GM12878 (cell line): ENCODE results near the gene ERN1. TPM values are rescaled to one million over a fixed set of nuclear protein-coding genes. Genes with fewer than 3 reads are reported as not detected.

Experiments
- CHD1 ChIP-seq: IDR thresholded peaks from 2 replicates; pipeline ENCODE4 v1.6.1; 2012; ENCODE audit warnings: low read depth, low read length, improper control_type of control experiment
- CREM ChIP-seq: IDR thresholded peaks from 2 replicates; pipeline ENCODE4 v1.6.1; 2014; ENCODE audit warnings: antibody characterized with exemption, low read depth
- FOS ChIP-seq: IDR thresholded peaks from 3 replicates; pipeline ENCODE4 v1.6.1; 2011; ENCODE audit warnings: borderline replicate concordance; ENCODE audit not compliant: insufficient read length; ENCODE audit errors: extremely low read depth
- HDAC2 ChIP-seq: fragments of 200-600 bp; sonication (generic); IDR thresholded peaks from 2 replicates; pipeline ENCODE4 v1.6.1; 2017
- MEF2A ChIP-seq: IDR thresholded peaks from 2 replicates; pipeline ENCODE4 v1.6.1; 2011; ENCODE audit warnings: low read depth, mild to moderate bottlenecking, low read length, moderate library complexity; ENCODE audit not compliant: insufficient read depth
- PAX8 ChIP-seq: fragments of 450-650 bp; IDR thresholded peaks from 2 replicates; pipeline ENCODE4 v1.6.1; 2017; ENCODE audit warnings: mild to moderate bottlenecking, moderate library complexity
- RB1 ChIP-seq: fragments of 450-650 bp; formaldehyde crosslinking; IDR thresholded peaks from 2 replicates; pipeline ENCODE4 v1.6.1; 2017; ENCODE audit warnings: mild to moderate bottlenecking, borderline replicate concordance
- SIN3A ChIP-seq: IDR thresholded peaks from 2 replicates; pipeline ENCODE4 v1.6.1; 2012; ENCODE audit warnings: low read depth, low read length, improper control_type of control experiment
- SIX5 ChIP-seq: IDR thresholded peaks from 2 replicates; pipeline ENCODE4 v1.6.1; 2011; ENCODE audit warnings: mild to moderate bottlenecking, low read depth, low read length, moderate library complexity; ENCODE audit not compliant: severe bottlenecking
- SMAD1 ChIP-seq: fragments of 450-650 bp; IDR thresholded peaks from 2 replicates; pipeline ENCODE4 v1.6.1; 2018; ENCODE audit warnings: mild to moderate bottlenecking, low read depth; ENCODE audit not compliant: partially characterized antibody
- SMARCA5 ChIP-seq: fragments of 450-650 bp; IDR thresholded peaks from 2 replicates; pipeline ENCODE4 v1.6.1; 2017; ENCODE audit warnings: mild to moderate bottlenecking
- TBL1XR1 ChIP-seq: IDR thresholded peaks from 2 replicates; pipeline ENCODE4 v1.6.1; 2012; ENCODE audit warnings: low read depth, low read length, improper control_type of control experiment
- TCF7 ChIP-seq: IDR thresholded peaks from 2 replicates; pipeline ENCODE4 v1.6.1; 2014; ENCODE audit warnings: antibody characterized with exemption, borderline replicate concordance
- ZSCAN29 ChIP-seq: fragments of 450-650 bp; IDR thresholded peaks from 2 replicates; pipeline ENCODE4 v1.6.1; 2017; ENCODE audit warnings: mild to moderate bottlenecking, moderate library complexity
- polyA plus RNA-seq, 11 experiments: library from polyadenylated mRNA; depleted of rRNA in 4 of 11; unstranded in 6 of 11; stranded (reverse) in 5 of 11; fragments of >200 nt; fragmentation: Nextera tagmentation in 4 of 11; fragmentation: Illumina TruSeq in 1 of 11; extraction: Ambion mirVana in 4 of 11; extraction: Trizol in 1 of 11; gene quantifications; 1 replicate in 1 of 11; 2 replicates in 10 of 11; pipeline versions ENCODE4 v1.2.1 to v1.2.3, GENCODE V29; 2011 to 2016; ENCODE audit warnings: inconsistent platforms in 2 of 11, missing spikeins in 2 of 11, low read depth in 1 of 11
- total RNA-seq, 4 experiments: library from RNA; depleted of rRNA in 3 of 4; stranded (reverse); fragments of >200 nt in 3 of 4; fragmentation: Illumina TruSeq in 1 of 4; extraction: Trizol in 1 of 4; gene quantifications; 2 replicates each; pipeline versions ENCODE4 v1.2.1 to v1.2.3, GENCODE V29; 2013 to 2021
- TF ChIP-seq, protein P1 (sequence below): fragments of 450-650 bp; IDR thresholded peaks from 2 replicates; pipeline ENCODE4 v1.6.1; 2017; ENCODE audit warnings: antibody characterized with exemption, mild to moderate bottlenecking, moderate library complexity
- TF ChIP-seq, protein P2 (sequence below): IDR thresholded peaks from 2 replicates; pipeline ENCODE4 v1.6.1; 2011; ENCODE audit warnings: low read depth, mild to moderate bottlenecking, low read length, moderate library complexity, borderline replicate concordance; ENCODE audit errors: extremely low read depth
- TF ChIP-seq, protein P3 (sequence below): IDR thresholded peaks from 2 replicates; pipeline ENCODE4 v1.6.1; 2012; ENCODE audit warnings: improper control_type of control experiment, low read depth, low read length; ENCODE audit not compliant: insufficient replicate concordance
- TF ChIP-seq, protein P4 (sequence below), 3 experiments: IDR thresholded peaks in 2 of 3; conservative IDR thresholded peaks in 1 of 3; 2 replicates each; pipeline ENCODE4 v1.5.1; 2011; ENCODE audit warnings: low read depth in 3 of 3, low read length in 3 of 3, mild to moderate bottlenecking in 3 of 3, control low read depth in 2 of 3, moderate library complexity in 2 of 3, inconsistent platforms in 1 of 3, mixed read lengths in 1 of 3; ENCODE audit not compliant: control insufficient read depth in 2 of 3, insufficient read depth in 1 of 3; ENCODE audit errors: extremely low read depth in 1 of 3

ERN1 gene
- total and polyA plus RNA-seq, 10 of the 15 experiments (the other 5 are each of a cell fraction or from before 2014, with no cell fraction given), result 2.6 to 19.2 (median 7.6) TPM

DNA sequence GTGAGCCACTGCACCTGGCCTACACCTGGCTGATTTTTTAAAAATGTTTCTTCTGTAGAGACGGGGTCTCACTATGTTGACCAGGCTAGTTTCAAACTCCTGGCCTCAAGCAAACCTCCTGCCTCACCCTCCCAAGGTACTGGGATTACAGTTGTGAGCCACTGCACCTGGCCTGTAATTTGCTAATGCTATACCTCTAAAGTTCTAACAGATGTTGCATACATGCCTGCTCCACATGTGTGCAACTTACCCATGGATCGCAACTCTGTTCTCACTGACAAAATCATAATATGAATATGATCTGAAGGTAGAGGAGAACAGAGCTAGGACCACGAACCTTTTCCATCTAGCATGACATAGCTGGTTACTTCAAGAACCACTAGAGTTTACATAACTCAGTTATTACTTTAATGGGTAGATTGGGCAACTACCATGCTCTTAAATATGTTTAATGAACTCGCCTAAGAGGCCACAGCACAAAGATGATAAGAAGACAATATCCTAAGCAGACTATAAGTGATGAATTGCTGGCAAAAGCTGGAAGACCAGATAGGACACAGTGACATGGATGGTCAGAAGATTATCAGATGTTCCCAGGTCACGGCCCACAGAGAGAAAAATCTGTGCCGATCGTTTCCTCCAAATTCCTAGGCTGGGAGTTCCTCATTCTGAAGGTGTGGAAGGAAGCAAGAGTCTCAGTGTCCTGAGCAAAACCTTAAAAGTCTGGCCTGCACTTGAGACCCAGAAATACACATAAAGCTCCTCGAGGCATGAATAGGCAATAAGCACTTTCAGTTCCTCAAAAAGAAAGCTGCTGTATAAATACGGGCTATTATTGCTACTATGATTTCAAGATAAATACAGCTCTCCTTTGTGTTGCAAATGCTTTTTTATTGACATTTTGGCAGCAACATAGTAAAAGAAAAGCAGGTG is 55.9 kb downstream of the ERN1 start (continued):
- TF ChIP-seq, protein P1, sequence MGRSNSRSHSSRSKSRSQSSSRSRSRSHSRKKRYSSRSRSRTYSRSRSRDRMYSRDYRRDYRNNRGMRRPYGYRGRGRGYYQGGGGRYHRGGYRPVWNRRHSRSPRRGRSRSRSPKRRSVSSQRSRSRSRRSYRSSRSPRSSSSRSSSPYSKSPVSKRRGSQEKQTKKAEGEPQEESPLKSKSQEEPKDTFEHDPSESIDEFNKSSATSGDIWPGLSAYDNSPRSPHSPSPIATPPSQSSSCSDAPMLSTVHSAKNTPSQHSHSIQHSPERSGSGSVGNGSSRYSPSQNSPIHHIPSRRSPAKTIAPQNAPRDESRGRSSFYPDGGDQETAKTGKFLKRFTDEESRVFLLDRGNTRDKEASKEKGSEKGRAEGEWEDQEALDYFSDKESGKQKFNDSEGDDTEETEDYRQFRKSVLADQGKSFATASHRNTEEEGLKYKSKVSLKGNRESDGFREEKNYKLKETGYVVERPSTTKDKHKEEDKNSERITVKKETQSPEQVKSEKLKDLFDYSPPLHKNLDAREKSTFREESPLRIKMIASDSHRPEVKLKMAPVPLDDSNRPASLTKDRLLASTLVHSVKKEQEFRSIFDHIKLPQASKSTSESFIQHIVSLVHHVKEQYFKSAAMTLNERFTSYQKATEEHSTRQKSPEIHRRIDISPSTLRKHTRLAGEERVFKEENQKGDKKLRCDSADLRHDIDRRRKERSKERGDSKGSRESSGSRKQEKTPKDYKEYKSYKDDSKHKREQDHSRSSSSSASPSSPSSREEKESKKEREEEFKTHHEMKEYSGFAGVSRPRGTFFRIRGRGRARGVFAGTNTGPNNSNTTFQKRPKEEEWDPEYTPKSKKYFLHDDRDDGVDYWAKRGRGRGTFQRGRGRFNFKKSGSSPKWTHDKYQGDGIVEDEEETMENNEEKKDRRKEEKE, result no peak
- TF ChIP-seq ZSCAN29 (no peak), SMAD1 (no peak), SIN3A (no peak), TCF7 (no peak), HDAC2 (no peak), MEF2A (peak; percentile 78), PAX8 (no peak), SMARCA5 (no peak), SIX5 (no peak), TBL1XR1 (no peak; the same call in 1 of the 2 replicates), CREM (peak; percentile 39; the same call in 1 of the 2 replicates), RB1 (no peak), FOS (no peak), CHD1 (no peak)
- TF ChIP-seq, protein P2, sequence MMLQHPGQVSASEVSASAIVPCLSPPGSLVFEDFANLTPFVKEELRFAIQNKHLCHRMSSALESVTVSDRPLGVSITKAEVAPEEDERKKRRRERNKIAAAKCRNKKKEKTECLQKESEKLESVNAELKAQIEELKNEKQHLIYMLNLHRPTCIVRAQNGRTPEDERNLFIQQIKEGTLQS, result no peak
- TF ChIP-seq, protein P3, sequence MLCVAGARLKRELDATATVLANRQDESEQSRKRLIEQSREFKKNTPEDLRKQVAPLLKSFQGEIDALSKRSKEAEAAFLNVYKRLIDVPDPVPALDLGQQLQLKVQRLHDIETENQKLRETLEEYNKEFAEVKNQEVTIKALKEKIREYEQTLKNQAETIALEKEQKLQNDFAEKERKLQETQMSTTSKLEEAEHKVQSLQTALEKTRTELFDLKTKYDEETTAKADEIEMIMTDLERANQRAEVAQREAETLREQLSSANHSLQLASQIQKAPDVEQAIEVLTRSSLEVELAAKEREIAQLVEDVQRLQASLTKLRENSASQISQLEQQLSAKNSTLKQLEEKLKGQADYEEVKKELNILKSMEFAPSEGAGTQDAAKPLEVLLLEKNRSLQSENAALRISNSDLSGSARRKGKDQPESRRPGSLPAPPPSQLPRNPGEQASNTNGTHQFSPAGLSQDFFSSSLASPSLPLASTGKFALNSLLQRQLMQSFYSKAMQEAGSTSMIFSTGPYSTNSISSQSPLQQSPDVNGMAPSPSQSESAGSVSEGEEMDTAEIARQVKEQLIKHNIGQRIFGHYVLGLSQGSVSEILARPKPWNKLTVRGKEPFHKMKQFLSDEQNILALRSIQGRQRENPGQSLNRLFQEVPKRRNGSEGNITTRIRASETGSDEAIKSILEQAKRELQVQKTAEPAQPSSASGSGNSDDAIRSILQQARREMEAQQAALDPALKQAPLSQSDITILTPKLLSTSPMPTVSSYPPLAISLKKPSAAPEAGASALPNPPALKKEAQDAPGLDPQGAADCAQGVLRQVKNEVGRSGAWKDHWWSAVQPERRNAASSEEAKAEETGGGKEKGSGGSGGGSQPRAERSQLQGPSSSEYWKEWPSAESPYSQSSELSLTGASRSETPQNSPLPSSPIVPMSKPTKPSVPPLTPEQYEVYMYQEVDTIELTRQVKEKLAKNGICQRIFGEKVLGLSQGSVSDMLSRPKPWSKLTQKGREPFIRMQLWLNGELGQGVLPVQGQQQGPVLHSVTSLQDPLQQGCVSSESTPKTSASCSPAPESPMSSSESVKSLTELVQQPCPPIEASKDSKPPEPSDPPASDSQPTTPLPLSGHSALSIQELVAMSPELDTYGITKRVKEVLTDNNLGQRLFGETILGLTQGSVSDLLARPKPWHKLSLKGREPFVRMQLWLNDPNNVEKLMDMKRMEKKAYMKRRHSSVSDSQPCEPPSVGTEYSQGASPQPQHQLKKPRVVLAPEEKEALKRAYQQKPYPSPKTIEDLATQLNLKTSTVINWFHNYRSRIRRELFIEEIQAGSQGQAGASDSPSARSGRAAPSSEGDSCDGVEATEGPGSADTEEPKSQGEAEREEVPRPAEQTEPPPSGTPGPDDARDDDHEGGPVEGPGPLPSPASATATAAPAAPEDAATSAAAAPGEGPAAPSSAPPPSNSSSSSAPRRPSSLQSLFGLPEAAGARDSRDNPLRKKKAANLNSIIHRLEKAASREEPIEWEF, result peak; percentile 63
- TF ChIP-seq, protein P4, sequence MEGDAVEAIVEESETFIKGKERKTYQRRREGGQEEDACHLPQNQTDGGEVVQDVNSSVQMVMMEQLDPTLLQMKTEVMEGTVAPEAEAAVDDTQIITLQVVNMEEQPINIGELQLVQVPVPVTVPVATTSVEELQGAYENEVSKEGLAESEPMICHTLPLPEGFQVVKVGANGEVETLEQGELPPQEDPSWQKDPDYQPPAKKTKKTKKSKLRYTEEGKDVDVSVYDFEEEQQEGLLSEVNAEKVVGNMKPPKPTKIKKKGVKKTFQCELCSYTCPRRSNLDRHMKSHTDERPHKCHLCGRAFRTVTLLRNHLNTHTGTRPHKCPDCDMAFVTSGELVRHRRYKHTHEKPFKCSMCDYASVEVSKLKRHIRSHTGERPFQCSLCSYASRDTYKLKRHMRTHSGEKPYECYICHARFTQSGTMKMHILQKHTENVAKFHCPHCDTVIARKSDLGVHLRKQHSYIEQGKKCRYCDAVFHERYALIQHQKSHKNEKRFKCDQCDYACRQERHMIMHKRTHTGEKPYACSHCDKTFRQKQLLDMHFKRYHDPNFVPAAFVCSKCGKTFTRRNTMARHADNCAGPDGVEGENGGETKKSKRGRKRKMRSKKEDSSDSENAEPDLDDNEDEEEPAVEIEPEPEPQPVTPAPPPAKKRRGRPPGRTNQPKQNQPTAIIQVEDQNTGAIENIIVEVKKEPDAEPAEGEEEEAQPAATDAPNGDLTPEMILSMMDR (IDR thresholded peaks at IDR 0.05 in 2 of 3, conservative IDR thresholded peaks at IDR 0.05 in 1 of 3; ENCODE audit: control insufficient read depth in 2 of 3, extremely low read depth in 1 of 3, insufficient read depth in 1 of 3, low read depth in 3 of 3, low read length in 3 of 3), result no peak
